ENCODE measurements around the gene SNX9.
"Not testable (repeated sequence)": the region's sequence is repeated elsewhere in the genome, so short reads cannot be mapped to it uniquely, and the experiment has no call there.

The SNX9 gene

DNA sequence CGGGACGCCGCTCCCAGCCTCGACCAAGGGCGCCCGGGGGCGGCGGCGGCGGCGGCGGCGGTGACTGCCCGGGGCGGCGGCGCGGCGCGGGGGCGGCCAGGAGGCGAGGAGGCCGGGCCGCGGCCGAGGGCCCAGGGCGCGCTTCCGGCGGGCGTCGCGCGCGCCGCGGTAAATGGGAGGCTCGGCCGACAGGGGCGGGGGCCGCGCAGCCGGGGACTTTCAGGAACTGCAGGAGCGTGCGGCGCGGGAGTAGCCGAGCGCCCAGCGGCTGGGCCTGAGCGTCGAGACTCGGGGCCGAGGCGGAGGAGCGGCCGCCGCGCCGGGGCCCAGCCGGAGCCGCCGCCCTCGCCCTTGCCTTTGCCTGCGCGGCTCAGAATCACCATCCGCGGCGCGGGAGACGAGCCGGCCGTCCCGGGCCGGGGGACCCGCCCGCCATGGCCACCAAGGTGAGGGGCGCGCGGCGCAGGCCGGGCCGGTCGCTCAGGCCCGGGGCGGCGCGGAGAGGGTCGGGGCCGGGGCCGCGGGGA is at the start of gene SNX9:
Gene SNX9 (plus strand): TSS at position 246 of the 527 bp plus-strand sequence. CDS start 189 bp downstream, at position 435.
- peak; percentile 80 for DNase-seq (ENCODE audit: low spot score)

GRCh38 chr6:157773248-157773773 is 49.7 kb upstream of the SNX9 start:
- no peak for DNase-seq (ENCODE audit: low spot score)

DNA sequence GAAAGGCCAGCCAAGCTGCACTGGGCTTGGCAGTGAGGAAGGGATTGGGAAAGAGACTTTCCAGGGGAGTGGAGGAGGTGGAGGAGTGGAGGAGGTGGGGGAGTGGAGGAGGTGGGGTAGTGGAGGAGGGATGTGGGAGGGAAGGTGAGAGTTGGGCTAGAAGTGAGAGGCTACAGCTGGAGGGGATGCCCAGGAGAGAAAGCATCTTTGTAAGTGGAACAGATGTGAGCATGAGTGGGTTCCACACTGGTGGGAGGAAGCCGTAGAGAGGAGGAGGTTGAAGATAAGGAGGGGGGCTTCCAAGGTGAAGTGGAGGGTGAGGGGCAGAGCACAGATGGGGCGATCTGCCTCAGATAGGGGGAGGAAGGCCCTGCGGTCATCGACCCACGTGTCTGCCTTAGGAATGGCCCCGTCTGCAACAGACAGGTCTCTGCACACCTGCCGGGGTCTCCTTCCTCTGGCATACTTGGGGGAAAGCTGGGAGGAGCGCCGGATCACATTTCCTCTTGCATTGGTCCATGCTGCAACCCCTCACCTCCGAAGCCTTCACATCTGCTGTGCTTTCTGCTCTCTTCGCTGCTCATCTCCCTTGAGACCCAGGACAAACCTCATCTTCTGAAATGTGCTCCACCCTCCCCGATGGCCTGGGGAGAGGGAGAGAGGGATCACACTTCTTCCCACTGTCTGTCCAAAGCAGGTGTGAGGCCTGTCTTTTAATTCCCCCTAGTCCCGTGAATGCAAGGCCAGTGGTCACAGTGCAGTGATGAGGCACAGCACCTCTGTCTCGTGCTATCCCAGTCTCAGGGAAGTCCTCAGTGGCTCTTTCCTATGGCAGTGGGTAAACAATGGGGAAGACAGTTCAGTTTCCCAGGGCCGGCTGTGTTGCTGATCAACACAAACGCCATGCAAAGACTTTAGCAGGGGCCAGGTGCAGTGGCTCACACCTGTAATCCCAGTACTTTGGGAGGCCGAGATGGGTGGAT is 48.6 kb upstream of the SNX9 start:
- DNase-seq (ENCODE audit: low spot score), result peak; percentile 93

- DNase-seq (ENCODE audit: low spot score), result no peak
Measured at GRCh38 chr6:157775376-157775775, 47.7 kb upstream of the SNX9 start.

GRCh38 chr6:157777344-157777743 is 45.7 kb upstream of the SNX9 start:
- DNase-seq (ENCODE audit: low spot score), result no peak

DNA sequence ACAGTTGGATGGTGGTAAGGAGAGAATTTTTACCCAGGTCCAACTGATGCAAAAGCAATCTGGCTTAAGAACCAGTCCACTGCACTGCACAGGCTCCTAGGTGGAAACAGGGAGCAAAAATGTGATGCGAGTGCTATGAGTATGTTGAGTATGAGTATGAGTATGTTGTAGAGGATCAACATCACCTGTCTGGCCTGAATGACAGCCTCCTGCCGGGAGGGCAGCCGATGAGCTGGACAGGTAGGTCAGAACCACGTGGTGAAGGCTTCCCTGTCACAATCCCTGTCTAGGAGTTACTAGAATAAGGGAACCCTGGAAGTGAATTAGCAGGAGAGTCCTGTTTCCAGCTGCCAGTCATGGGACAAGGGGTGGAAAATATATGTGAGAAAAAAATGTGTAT is 44.3 kb upstream of the SNX9 start:
- DNase-seq (ENCODE audit: low spot score), result no peak

- DNase-seq (ENCODE audit: low spot score), result peak; percentile 67
Measured at GRCh38 chr6:157779705-157780604, 43.1 kb upstream of the SNX9 start.

DNA sequence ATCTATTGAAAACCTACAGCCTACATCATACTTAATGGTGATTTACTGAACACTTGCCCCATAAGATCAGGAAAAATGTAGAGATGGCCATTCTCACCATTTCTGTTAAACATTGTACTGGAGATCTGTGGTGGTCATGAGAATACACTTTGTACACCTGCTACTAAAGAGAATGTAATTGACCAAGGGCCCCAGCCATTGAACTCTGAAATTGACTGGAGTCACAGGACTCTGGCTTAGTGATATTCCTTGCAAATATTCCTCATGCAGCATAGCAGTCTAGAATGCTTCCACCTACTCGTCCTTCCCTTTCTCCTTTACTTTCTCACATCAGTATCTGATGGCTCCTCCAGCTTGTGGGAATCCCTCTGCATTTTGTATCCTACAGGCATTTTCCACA is 37.4 kb upstream of the SNX9 start:
- no peak for DNase-seq (ENCODE audit: low spot score)

DNA sequence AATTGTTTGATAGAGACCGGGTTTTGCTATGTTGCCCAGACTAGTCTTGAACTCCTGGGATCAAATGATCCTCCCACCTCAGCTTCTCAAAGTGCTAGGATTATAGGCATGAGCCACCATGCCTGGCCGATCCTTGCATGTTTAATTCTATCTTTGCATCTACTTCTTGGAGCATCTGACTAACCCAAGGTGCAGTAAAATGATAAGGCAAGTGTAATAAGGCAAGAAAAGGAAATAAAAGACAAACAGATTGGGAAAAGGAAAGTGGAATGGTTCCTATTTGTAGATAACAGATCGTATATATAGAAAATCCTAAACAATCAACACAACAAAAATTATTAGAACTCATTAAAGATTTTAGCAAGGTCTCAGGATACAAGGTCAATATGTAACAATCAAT is 36.8 kb upstream of the SNX9 start:
- no peak for DNase-seq (ENCODE audit: low spot score)

DNA sequence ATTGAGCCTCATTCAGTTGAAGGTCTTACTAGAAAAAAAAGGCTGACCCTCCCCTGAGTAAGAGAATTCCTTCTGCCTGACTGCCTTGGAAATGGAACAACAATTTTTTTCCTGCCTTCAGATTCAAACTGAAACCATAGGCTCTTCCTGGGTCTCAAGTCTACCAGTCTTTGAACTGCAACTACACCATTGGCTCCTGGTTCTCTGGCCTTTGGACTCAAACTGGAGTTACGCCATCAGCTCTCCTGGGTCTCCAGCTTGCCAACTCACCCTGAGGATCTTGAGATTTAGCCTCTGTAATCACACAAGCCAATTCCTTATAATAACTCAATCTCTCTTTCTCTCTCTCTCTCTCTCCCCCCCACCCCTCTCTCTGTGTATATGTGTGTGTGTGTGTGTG is 36.0 kb upstream of the SNX9 start:
- DNase-seq (ENCODE audit: low spot score), result peak; percentile 63

DNA sequence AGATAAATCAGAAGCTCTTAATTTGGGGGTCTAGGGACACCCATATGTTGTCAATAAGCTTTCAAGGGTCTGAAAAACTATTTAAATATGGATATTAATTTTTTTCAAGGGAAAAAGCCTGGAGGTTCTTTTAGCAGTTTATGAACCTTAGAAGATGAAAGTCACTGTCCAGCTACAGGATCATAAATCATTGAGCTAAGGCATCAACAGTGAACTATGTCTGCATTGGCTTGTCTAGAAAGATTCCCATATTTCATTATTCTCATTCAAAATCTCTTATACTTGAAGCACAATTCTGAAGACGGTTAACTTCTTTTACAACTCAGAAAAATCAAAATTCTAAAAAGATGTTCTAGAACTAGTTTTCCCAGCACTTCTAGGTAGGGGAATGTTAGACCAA is 34.9 kb upstream of the SNX9 start:
- no peak for DNase-seq (ENCODE audit: low spot score)

- no peak for DNase-seq (ENCODE audit: low spot score)
Measured at GRCh38 chr6:157789297-157789696, 33.7 kb upstream of the SNX9 start.

GRCh38 chr6:157789861-157790260 is 33.2 kb upstream of the SNX9 start:
- no peak for DNase-seq (ENCODE audit: low spot score)

DNA sequence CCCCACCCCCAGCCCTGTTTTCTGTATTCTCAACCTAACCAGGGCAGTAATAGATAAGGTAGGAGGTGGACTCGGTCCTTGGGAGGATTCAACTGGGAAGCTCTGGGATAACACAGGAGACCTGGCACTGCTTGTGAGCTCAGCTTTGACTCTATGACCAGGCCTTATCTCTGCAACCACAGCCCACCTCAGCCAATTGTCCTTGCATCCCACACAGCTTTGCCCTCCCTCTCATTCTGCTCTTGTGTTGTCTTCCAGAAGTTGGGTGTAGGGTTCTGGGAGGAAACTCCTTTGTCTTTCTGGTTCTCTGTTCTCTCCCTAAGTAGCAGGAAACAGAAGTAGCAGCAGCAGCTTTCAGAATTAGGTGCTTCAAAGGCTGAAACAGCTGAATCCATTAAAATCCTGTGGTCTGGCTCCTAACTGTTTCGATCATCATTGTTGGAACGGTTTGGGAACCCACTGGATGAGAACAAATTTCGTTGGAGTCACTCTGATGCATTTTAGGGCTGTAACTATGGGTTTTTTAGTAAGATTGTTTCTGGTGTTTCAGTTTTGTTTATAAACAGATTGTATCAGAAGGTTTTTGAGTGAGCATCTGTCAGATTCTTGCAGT is 32.4 kb upstream of the SNX9 start:
- DNase-seq (ENCODE audit: low spot score), result no peak

- no peak for DNase-seq (ENCODE audit: low spot score)
Measured at GRCh38 chr6:157791450-157791849, 31.6 kb upstream of the SNX9 start.

DNA sequence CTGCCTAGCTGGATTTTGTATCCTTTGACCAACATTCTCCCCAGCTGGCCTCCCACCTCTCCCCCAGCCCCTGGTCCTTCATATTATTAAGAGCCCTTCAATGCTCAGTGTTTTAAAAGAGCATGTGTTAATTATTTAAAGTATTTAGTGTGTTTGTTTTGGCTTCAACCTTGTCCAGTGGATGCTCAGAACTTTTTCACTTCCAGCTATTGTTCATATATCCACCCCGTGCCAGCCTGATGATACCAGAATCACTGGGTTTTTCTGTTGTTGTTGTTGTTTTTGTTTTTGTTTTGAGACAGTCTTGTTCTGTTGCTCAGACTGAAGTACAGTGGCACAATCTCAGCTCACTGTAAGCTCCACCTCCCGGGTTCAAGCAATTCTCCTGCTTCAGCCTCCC is 30.4 kb upstream of the SNX9 start:
- no peak for DNase-seq (ENCODE audit: low spot score)

DNA sequence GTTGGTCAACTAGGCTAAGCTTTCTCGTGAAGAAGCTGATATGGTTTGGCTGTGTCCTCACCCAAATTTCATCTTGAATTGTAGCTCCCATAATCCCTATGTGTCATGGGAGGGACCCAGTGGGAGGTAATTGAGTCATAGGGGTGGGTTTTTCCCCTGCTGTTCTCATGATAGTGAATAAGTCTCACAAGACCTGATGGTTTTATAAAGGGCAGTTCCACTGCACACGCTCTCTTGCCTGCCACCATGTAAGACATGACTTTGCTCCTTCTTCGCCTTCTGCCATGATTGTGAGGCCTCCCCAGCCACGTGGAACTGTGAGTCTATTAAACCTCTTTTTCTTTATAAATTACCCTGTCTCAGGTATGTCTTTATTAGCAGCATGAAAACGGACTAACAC is 29.0 kb upstream of the SNX9 start:
- DNase-seq (ENCODE audit: low spot score), result not testable (repeated sequence)

- DNase-seq (ENCODE audit: low spot score), result no peak
Measured at GRCh38 chr6:157795841-157796240, 27.2 kb upstream of the SNX9 start.

GRCh38 chr6:157798851-157799250 is 24.2 kb upstream of the SNX9 start:
- DNase-seq (ENCODE audit: low spot score), result no peak

GRCh38 chr6:157799561-157799960 is 23.5 kb upstream of the SNX9 start:
- not testable (repeated sequence) for DNase-seq (ENCODE audit: low spot score)

- no peak for DNase-seq (ENCODE audit: low spot score)
Measured at GRCh38 chr6:157800420-157801237, 22.4 kb upstream of the SNX9 start.

Data from HuH-7 (cell line).